GM21737 (cell line): ENCODE results near the gene PIK3R2.
"Not testable (repeated sequence)": the region's sequence is repeated elsewhere in the genome, so short reads cannot be mapped to it uniquely, and the experiment has no call there.

ENCODE experiments used
- ATAC-seq: cut with Tn5 transposase; IDR thresholded peaks from one replicate; pipeline ENCODE4 v1.9.1; 2021; ENCODE audit warnings: mild to moderate bottlenecking, moderate library complexity; ENCODE audit not compliant: unreplicated experiment

PIK3R2 gene

DNA sequence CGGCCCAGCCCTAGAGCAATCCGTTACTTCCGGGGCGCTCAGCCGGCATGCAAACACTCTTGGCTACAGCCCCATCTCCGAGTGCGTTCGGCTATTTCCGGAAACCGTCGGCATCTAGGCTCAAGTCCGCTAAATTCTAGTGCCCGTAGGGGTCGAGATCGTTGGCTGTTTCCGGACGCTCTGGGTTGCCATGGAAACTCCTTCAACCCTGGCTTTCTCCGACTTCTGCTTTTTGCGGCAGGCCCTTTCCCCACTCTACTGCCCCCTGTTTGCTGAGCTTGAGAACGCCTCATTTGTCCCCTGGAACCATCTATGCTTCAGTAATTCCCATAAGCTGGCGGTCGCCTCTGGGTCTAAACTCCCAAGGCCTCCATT is 534 bp upstream of the PIK3R2 start:
- peak; percentile 55 for ATAC-seq

DNA sequence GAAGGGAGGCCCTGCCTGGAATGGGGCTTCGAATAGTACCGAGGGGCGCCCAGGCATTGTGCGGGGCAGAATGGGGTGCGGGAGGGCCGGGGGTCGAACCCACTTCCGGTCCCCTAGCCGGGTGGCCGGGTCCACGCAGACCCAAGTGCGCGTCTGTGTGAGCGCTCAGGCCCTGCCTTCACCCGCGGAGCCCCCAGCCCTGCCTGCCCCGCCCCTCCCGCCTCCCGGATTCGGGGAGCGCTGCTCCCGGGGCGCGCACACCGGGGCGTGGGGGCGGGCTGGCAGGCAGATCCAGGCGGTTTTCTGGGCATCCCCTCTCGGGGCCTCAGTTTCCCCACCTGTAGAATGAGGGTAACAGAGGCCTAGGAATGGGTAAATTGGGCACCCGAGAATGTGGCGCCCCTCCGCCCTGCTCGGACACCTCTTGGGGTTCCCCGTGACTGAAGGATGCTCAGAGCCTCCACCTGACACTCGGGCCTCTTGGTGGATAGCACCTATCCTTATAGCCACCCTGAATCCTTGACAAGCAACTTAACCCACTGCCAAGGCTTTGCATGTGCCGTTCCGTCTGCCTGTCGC is 682 bp downstream of the PIK3R2 start:
- no peak for ATAC-seq

- ATAC-seq, result no peak
Measured at GRCh38 chr19:18155095-18156087, 2.4 kb downstream of the PIK3R2 start.

GRCh38 chr19:18156268-18156667 is 3.3 kb downstream of the PIK3R2 start:
- ATAC-seq, result no peak

- no peak for ATAC-seq
Measured at GRCh38 chr19:18156841-18157464, 4.0 kb downstream of the PIK3R2 start.

DNA sequence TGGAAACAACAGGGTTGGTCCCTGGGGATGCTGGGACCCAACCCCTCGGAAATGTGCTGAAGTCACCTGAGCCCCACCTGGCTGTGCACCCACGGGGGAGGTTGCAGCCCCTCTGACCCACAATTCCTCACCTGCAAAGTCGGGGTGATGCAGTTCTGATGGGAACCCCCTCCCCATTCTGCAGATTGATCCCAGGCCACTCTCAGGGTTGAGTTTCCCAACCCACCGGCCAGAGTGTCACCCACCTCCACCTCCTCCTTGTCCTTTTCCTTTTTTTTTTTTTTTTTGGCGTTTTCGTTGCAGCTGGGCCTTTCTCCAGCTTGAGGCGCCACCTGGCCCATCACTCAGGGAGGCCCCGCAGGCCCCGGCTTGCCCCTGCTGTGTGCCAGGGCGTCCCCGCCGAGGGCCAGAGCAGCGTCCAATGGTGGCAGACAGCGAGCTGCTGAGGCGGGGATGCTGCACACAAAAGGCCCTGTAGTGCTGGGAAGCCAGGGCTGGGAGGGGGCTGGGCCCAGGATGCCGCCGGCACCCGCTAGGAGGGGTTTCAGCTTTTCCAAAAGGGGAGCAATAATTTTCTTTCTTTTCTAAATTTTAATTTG is 4.6 kb downstream of the PIK3R2 start:
- ATAC-seq, result no peak

DNA sequence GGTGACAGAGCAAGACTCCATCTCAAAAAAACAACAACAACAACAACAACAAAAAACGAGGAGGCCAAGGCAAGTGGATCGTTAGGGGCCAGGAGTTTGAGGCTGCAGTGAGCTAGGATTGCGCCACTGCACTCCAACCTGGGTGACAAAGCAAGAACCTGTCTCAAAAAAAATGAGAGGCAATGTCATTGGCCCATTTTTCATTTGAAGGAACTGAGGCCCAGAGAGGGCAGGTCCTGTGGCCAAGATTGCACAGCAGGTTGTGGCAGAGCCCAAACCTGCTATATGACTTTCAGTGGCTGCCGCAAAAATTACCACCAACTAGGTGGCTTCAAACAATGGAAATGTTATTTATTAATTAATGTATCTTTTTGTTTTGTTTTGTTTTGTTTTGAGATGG is 5.5 kb downstream of the PIK3R2 start:
- no peak for ATAC-seq

DNA sequence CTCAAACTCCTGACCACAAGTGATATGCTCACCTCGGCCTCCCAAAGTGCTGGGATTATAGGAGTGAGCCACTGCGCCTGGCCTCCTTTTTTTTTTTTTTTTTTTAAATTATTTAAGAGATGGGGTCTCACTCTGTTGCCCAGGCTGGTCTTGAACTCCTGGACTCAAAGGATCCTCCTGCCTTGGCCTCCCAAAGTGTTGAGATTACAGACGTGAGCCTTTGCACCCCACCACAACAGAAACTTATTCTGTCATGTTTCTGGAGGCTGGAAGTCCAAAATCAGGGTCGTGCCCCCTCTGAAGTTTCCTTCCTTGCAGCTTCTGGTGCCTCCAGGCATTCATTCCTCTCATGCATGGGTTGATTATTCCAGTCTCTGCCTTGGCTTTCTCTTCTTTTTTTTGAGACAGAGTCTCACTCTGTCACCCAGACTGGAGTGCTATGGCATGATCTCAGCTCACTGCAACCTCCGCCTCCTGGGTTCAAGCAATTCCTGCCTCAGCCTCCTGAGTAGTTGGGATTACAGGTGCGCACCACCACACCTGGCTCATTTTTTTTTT is 6.2 kb downstream of the PIK3R2 start:
- not testable (repeated sequence) for ATAC-seq

GRCh38 chr19:18159810-18160209 is 6.8 kb downstream of the PIK3R2 start:
- no peak for ATAC-seq

GRCh38 chr19:18160493-18160970 is 7.6 kb downstream of the PIK3R2 start:
- ATAC-seq, result no peak

GRCh38 chr19:18160971-18161635 is 8.1 kb downstream of the PIK3R2 start:
- ATAC-seq, result peak; percentile 62

DNA sequence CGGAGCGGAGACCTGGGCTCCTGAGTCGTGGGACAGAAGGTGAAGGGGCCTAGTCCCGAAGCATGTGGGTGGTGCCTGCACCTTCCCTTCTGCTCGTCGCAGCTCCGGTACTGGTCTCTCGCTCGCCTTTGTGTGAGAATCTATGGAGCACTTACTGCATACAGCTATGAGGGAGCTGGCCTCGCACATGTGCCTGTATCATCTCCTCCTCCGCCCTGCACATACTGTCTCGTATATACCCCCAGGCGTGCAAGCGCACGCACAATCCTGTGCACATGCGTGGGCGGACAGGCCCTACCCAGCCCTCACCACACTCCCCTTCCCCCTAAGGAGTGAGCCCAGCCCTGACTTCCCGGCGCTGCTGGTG is 8.7 kb downstream of the PIK3R2 start:
- peak; percentile 9 for ATAC-seq

GRCh38 chr19:18164072-18164471 is 11.1 kb downstream of the PIK3R2 start:
- no peak for ATAC-seq

DNA sequence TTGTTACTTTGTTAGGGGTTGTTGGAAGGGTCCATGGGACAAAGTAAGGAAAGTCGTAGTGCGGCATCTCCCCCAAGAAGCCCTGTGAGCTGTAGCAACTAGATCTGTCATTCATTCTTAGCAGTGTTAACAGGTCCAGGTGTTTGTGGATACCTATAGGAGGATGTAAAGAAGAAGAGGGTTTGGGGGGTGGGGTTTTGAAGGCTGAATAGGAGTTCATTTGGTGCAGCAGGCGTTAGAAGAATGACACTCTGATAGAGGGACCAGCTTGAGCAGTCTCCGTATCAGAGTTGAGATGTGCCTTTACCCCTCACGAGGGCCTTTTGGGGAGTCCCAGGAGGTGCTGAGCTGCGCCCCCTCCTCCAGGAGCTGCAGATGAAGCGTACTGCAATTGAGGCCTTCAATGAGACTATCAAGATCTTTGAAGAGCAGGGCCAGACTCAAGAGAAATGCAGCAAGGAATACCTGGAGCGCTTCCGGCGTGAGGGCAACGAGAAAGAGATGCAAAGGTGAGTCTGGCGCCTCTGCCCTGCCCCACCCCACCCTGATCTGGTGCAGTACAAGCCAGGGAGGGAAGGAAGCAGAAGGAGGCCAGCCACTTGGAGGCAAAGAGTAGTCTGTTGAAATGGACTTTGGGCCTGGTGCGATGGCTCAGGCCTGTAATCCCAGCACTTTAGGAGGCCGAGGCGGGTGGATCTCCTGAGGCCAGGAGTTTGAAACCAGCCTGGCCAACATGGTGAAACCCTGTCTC is 13.0 kb downstream of the PIK3R2 start:
- ATAC-seq, result no peak

DNA sequence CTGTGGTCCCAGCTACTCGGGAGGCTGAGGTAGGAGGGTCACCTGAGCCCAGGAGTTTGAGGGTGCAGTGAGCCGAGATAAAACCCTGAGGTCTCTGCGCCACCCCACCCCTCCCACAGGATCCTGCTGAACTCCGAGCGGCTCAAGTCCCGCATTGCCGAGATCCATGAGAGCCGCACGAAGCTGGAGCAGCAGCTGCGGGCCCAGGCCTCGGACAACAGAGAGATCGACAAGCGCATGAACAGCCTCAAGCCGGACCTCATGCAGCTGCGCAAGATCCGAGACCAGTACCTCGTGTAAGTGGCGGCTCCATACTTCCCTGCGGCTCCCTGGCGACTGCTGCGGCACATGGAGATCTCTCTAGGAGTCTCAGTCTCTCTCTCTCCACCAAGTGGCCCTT is 14.0 kb downstream of the PIK3R2 start:
- no peak for ATAC-seq

DNA sequence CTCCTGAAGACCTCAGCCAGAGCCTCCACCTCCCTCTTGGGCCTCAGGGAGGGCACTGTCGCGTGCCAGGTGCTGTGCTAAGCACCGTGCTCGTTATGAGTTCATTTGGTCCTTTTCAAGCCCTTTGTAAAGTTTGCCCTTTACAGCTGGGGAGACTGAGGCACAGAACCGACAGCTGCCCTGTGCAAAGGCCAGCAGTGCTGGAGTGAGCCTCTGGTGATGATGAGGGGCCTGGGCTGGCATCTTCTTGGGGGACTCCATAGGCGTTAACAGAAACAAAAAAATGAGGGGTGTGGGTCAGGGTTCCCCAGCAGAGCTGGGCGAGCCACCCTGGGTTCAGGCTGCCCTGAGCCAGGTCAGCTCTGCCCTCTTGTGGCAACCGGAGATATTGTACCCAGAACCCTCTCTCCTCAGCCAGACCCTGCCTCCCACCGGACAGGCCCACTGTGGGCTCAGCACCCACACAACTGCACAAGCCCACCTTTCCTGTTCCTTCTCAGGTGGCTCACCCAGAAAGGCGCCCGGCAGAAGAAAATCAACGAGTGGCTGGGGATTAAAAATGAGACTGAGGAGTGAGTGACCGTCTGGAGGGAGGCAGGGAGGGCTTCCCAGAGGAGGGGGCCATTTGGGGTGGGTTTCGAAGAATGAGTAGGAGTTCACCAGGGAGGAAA is 15.1 kb downstream of the PIK3R2 start:
- no peak for ATAC-seq

DNA sequence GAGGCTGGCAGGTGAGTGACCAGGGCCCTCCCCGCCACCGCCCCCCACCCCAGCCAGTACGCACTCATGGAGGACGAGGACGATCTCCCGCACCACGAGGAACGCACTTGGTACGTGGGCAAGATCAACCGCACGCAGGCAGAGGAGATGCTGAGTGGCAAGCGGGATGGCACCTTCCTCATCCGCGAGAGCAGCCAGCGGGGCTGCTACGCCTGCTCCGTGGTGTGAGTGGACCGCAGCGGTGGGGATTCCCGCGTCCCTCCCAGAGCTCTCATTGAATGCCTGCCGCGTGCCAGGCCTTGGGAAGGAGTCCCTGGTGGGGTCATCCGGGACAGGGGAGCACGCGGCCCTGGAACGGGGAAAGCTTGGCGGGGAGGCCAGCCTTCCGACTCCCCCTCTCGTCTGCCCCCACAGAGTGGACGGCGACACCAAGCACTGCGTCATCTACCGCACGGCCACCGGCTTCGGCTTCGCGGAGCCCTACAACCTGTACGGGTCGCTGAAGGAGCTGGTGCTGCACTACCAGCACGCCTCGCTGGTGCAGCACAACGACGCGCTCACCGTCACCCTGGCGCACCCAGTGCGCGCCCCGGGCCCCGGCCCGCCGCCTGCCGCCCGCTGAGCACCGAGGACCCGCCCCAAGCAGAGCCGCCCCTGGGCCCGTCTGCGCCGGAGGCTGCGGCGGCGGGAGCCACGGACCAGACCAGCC is 15.9 kb downstream of the PIK3R2 start:
- ATAC-seq, result no peak

DNA sequence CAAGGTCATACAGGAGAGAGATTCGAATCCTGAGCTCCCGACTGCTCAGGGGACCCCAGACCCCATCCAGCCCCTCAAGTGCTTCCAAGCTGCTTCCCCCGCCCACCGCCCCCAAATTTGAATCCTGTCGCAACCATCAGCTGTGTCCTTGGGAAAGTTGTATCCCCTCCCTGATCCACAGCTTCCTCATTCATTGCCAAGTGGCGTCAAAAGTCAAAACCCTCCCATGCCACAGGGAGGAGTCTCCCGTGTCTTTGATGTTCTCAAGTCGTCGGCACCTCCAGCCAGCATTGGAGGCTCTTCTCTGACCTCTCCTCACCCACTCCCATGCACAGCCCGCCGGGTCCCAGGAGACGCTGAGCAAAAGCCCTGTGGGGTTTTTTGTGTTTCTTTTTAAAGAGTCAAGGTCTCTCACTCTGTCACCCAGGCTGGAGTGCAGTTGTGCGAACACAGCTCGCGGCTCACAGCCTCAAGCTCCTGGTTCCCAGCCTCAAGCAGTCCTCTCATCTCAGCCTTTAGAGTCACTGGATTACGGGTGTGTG is 17.8 kb downstream of the PIK3R2 start:
- ATAC-seq, result no peak
